T-helper 1 cell treated with Interleukin-12 subunit alpha and Interleukin-12 subunit beta and Interleukin-4 antibody, amounts not matched to agents 30 ng/mL and 1 ng/mL, for 36 hours (primary cell): ENCODE results near the gene BPTF. TPM values are rescaled to one million over a fixed set of nuclear protein-coding genes. Genes with fewer than 3 reads are reported as not detected.
"Not testable (repeated sequence)": the region's sequence is repeated elsewhere in the genome, so short reads cannot be mapped to it uniquely, and the experiment has no call there.

Experiments used
- intact Hi-C: fragments of 100-400 bp; cut with micrococcal nuclease; formaldehyde crosslinking; loops from one replicate; pipeline ENCODE4 v1.15.1; 2024
- total RNA-seq: library from RNA; stranded (reverse); gene quantifications from 2 replicates; pipeline ENCODE4 v1.2.3, GENCODE V29; 2022

The BPTF gene
- total RNA-seq, 1 donor from 2014 or later = 107 TPM

DNA sequence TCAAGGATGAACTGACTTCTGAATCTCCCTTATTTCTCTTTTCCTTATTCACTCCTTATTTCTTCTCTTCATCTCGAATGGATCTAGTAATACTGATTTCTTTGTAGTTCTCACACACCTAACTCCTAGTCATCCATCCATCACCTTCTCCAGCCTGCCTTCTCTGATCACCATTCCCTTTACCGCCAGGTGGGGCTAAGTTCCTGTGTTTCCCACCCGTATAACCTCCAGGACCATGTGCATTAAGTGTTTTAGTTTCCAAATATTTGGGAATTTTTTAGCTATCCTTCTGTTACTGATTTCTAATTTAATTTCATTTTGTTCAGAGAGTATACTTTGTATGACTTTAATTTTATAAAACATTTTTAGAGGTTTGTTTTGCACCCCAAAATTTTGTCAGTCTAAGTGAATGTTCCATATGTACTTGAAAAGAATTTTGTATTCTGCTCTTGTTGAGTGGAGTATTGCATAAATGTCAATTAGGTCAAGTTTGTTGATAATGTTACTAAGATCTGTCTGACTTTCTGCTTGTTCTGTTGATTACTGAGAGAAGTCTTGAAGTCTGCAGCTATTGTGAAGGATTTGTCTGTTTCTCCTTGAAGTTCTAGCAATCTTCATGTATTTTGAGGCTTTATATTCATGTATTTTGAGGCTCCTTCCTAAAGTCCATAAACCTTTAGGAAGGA is 8.8 kb downstream of the BPTF start:
- intact Hi-C loops = no loop called here

- intact Hi-C loops = no loop called here
These were observed 9.3 kb downstream of the BPTF start for GRCh38 chr17:67834634-67835033.

DNA sequence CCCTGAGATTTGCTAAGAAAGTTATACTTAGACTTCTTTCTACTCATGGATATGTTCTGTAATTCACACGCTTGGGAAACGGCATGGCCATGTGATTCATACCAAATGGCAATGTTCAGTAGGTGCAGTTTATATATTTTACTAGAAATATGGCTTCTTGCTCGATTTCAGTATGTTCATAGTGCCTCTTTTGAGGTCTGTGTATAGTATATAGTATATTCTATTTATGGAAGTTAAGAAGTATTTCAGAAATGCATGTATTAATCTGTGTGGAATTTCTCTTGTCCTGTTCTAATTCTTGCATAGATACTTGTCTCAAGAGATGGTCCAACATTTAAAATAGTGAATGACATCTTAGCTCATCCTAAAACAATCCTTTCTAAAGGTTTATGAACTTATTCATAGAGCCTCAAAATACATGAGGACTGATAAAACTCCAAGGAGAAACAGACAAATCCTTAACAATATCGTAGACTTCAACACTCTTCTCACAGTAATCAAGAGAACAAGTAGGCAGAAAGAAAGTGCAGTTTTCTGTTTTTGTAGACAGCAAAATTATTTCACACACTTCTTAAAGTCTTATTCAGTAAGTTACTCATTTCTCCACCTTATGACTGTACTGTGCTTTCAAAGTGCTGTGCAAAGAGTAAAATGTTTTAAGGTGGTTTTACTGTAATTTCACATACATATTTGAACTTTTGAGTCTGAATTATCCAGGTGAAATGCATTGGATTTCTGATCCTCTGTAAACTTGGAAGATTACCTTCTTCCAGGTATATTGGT is 11.1 kb downstream of the BPTF start:
- intact Hi-C loops = no loop called here

DNA sequence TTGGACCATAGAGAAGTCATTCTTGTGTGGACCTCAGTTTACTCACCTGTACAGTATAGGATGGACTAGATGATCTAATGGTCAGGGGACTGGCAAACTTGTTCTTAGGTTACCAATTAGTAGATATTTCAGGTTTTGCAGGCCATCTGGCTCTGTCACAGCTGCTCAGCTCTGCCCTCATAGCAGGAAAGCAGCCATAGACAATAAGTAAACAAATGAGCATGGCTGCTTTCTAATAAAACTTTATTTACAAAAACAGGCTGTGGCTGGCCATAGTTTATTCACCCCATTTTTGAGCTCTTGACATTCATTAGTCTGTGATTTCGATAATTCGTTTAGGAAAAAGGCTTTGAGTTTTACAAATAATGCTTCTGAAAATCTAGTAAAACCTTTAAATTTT is 12.7 kb downstream of the BPTF start:
- intact Hi-C loops = no loop called here

GRCh38 chr17:67838538-67838937 is 13.2 kb downstream of the BPTF start:
- intact Hi-C loops = no loop called here

GRCh38 chr17:67841992-67842391 is 16.7 kb downstream of the BPTF start:
- intact Hi-C loops = no loop called here

DNA sequence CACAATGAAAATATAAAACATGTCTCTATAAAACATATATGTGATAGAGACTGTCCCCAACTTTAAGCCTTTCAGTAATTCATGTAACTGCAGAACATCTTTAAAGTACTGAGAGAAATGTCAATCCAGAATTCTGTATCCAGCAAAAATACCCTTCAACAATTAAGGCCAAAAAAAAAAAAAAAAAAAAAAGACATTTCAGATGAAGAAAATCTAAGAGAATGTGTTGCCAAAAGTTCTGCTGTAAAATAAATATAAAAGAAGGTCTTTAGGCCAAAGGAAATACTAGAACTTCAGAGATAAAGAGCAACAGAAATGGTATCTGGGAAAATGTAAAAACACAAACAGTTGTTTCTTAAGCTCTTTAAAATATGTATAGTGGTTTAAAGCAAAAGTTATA is 17.3 kb downstream of the BPTF start:
- intact Hi-C loops = no loop called here

DNA sequence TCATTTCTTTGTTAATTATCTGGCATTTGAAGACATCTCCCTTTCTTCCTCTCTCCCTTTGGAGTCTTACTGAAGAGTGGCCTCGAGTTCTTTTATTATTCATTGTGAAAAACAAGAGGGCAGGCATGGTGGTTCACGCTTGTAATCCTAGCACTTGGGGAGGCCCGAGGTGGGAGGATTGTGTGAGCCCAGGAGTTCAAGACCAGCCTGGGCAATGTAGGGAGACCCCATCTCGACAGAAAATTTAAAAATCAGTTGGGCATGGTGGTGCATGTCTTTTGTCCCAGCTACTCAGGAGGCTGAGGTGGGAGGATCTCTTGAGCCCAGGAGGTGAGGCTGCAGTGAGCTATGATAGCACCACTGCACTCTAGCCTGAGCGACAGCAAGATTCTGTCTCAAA is 20.1 kb downstream of the BPTF start:
- intact Hi-C loops = no loop called here

- intact Hi-C loops = not testable (repeated sequence)
These were observed 22.9 kb downstream of the BPTF start for GRCh38 chr17:67848189-67848588.

DNA sequence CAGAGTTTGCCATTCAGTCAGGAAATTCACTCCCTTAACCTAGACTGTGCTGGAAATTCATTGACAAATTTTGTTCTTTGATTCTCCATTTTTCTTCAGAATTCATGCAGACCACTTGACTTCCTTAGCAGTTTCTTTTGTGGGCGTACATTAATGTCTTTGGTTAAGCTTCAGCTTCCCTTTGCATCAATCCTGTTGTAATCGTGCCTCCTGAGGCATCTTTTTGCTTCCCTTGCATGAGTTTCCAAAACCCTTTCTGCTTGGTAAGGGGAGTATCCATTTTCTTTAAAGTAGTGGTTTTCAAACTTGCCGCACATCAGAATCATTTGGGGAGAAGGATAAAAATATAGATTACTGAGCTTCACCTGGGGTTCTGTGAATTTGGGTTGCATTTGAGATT is 23.5 kb downstream of the BPTF start:
- intact Hi-C loops = not testable (repeated sequence)

- intact Hi-C loops = no loop called here
These were observed 25.8 kb downstream of the BPTF start for GRCh38 chr17:67850991-67851631.

DNA sequence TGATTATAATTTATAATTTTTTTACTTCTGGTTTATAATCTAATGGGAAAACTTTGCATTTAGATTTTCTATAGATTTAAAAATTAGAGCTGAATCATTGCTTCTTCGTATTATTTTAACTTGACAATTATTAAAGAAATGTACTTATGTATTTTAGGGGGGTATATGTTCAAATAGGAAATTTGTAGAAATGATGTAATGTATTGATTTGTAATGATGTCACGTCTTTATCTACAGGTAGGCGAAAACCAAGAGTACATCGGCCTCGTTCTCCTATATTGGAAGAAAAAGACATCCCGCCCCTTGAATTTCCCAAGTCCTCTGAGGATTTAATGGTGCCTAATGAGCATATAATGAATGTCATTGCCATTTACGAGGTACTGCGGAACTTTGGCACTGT is 28.4 kb downstream of the BPTF start:
- intact Hi-C loops = no loop called here

DNA sequence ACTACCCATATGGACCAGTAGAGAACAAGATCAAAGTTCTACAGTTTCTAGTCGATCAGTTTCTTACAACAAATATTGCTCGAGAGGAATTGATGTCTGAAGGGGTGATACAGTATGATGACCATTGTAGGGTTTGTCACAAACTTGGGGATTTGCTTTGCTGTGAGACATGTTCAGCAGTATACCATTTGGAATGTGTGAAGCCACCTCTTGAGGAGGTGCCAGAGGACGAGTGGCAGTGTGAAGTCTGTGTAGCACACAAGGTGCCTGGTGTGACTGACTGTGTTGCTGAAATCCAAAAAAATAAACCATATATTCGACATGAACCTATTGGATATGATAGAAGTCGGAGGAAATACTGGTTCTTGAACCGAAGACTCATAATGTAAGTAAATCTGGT is 29.1 kb downstream of the BPTF start:
- intact Hi-C loops = no loop called here

DNA sequence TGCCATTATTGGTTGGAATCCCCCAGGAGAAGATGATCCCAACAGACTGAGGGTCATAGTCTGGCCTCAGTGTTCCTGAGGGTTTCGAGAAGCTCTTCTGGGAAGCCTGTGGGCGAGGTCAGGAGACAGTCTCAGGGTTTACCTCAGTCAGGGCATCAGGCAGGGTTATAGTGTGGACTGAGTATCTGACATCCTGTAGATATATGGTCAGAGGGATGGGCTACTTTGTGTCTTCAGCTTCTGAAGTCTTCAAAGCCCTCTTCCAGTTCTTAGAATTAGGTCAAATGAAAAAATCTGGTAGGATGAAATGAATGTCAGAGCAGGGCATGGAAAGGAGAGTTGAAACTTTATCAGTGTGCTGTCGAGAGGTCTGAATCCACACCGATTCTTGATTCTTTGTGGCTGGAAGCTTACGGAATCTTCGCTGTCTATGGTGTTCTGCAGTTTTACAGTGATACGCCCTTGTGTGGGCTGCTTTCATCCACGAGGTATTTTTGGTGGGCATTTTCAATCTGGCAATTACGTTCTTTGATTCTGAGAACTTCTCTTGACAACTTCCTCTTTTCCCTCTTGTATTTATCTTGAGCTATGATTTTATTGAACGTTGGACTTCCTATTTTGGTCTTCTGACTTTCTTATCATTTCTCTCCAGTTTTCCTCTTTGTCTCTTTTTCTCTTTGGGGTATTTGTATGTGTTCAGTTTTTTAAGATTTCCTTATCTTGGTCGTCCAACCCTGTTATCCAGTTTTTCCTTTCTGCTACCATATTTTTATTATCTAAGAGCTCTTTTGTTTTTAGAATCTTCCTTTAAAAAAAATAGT is 30.4 kb downstream of the BPTF start:
- intact Hi-C loops = no loop called here

- intact Hi-C loops = not testable (repeated sequence)
These were observed 31.1 kb downstream of the BPTF start for GRCh38 chr17:67856402-67856801.

GRCh38 chr17:67862614-67863217 is 37.4 kb downstream of the BPTF start:
- intact Hi-C loops = loop anchor here (5.0 kb wide), 1 partner anchor 35 kb away; the partner anchor contains the start of gene BPTF

- intact Hi-C loops = loop anchor here (5.0 kb wide), 1 partner anchor 36 kb away; the partner anchor contains the start of gene BPTF
These were observed 38.4 kb downstream of the BPTF start for GRCh38 chr17:67863624-67864247.

DNA sequence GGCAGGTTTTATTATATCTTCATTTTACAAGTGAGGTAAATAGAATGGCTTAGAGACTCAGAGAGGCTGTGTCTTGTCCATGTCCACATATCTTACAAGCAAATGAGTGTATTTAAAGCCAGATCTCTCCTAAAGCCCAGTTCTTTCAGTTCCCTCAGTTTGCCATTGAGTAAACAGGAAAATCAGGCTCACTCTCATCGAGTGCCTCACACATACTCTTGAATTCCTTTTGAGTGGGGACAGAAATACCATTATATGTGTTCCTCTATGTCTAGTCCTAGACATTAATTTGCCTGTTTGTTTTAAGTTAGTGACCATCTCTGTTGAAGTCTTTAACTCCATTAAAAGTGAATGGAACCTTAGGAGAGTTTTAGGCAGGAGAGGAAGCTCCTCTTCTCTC is 40.1 kb downstream of the BPTF start:
- intact Hi-C loops = no loop called here

DNA sequence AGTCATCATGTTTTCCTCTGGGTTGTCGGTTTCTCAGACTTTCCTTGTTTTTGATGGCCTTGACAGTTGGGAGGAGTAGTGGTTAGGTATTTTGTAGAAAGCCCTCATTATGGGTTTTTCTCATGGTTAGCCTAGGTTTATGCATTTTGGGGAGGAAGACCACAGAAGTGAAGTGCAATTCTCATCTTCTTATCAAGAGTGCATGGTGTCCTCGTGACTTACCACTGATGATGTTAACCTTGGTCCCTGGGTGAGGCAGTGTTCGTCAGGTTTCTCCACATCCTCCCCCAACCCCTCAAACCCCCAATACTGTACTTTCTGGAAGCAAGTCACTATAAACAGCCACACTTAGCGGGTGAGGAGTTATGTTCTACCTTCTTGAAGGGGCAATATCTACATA is 42.3 kb downstream of the BPTF start:
- intact Hi-C loops = no loop called here

GRCh38 chr17:67868176-67868575 is 42.9 kb downstream of the BPTF start:
- intact Hi-C loops = no loop called here

- intact Hi-C loops = no loop called here
These were observed 54.4 kb downstream of the BPTF start for GRCh38 chr17:67879662-67880061.
